Measurements from ENCODE around the gene MARCHF7. TPM values are rescaled to one million over a fixed set of nuclear protein-coding genes. Genes with fewer than 3 reads are reported as not detected.

The MARCHF7 gene
- total RNA-seq, 1 donor from 2014 or later, result 394 TPM

- Mint-ChIP-seq H3K27me3 (ENCODE audit: insufficient read depth, low read depth) (no peaks in the 10 kb centered on the region), H3K27ac (no peak overlapping the region), H3K36me3 (peaks cover 29% of the 10 kb centered on the region), H3K4me1 (no peaks in the 10 kb centered on the region), H3K9me3 (no peaks in the 10 kb centered on the region), H3K4me3 (no peak overlapping the region)
- Histone ChIP-seq H3K4me3 (no peak overlapping the region), H4K20me1 (ENCODE audit: low read depth) (peaks cover 52% of the 10 kb centered on the region), H3K27ac (no peak overlapping the region), H2AFZ (replicated peaks) (no peak overlapping the region), H3K4me1 (no peaks in the 10 kb centered on the region), H3K9me3 (ENCODE audit: low read depth) (no peaks in the 10 kb centered on the region), H3K4me2 (no peak overlapping the region), H3F3A (ENCODE audit: low read depth) (peaks cover 17% of the 10 kb centered on the region), H3K36me3 (peaks cover 31% of the 10 kb centered on the region), H3K9ac (no peak overlapping the region), H3K79me2 (ENCODE audit: low read depth) (peaks cover 47% of the 10 kb centered on the region), H3K27me3 (no peaks in the 10 kb centered on the region)
- no peak for DNase-seq (ENCODE audit: low spot score)
- TF ChIP-seq CTCF (IDR thresholded peaks at IDR 0.05) (no peak), EZH2 (IDR thresholded peaks at IDR 0.05) (no peak), EZH2phosphoT487 (IDR thresholded peaks at IDR 0.05) (no peak)
Measured at GRCh38 chr2:159758239-159758638, 45.9 kb downstream of the MARCHF7 start.

- Mint-ChIP-seq H3K27ac (no peak overlapping the region), H3K4me1 (no peaks in the 10 kb centered on the region), H3K4me3 (no peak overlapping the region), H3K36me3 (peaks cover 30% of the 10 kb centered on the region), H3K27me3 (ENCODE audit: insufficient read depth, low read depth) (no peaks in the 10 kb centered on the region), H3K9me3 (no peaks in the 10 kb centered on the region)
- DNase-seq (ENCODE audit: low spot score), result no peak
- H3K27me3 ChIP-seq, result no peaks in the 10 kb centered on the region
- H3K9ac ChIP-seq, result no peak overlapping the region
- H3F3A ChIP-seq (ENCODE audit: low read depth), result peaks cover 17% of the 10 kb centered on the region
- H3K79me2 ChIP-seq (ENCODE audit: low read depth), result peaks cover 47% of the 10 kb centered on the region
- H3K9me3 ChIP-seq (ENCODE audit: low read depth), result no peaks in the 10 kb centered on the region
- H3K27ac ChIP-seq, result no peak overlapping the region
- peaks cover 31% of the 10 kb centered on the region for H3K36me3 ChIP-seq
- no peak overlapping the region for H3K4me2 ChIP-seq
- H2AFZ ChIP-seq (replicated peaks), result no peak overlapping the region
- TF ChIP-seq CTCF (IDR thresholded peaks at IDR 0.05) (no peak), EZH2 (IDR thresholded peaks at IDR 0.05) (no peak), EZH2phosphoT487 (IDR thresholded peaks at IDR 0.05) (no peak)
- no peaks in the 10 kb centered on the region for H3K4me1 ChIP-seq
- H4K20me1 ChIP-seq (ENCODE audit: low read depth), result peaks cover 50% of the 10 kb centered on the region
- no peak overlapping the region for H3K4me3 ChIP-seq
Measured at GRCh38 chr2:159758686-159759085, 46.4 kb downstream of the MARCHF7 start.

DNA sequence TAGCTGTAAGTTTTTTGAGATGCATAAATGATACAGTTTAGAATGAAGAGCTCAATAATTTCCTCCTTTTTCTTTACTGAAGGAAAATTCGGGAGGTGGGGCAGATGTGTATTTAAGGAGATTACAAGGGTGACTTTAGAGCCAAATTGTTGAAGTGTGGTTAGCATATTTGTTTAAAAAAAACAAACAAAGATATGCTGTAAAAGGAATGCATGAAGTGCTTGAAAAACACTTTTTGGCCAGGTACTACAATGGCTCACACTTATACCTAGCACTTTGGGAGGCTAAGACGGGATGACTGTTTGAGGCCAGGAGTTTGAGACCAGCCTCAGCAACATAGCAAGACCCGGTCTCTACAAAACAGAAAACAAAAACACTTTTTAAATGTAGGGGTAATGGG is 47.3 kb downstream of the MARCHF7 start:
- peaks cover 33% of the 10 kb centered on the region for H3K36me3 Mint-ChIP-seq

GRCh38 chr2:159760326-159760725 is 48.0 kb downstream of the MARCHF7 start:
- no peak overlapping the region for H3K4me3 Mint-ChIP-seq
- H2AFZ ChIP-seq (replicated peaks), result no peak overlapping the region
- TF ChIP-seq EZH2 (IDR thresholded peaks at IDR 0.05) (no peak), EZH2phosphoT487 (IDR thresholded peaks at IDR 0.05) (no peak), CTCF (IDR thresholded peaks at IDR 0.05) (no peak)
- no peak overlapping the region for H3K4me3 ChIP-seq
- no peak overlapping the region for H3K4me2 ChIP-seq
- H3K79me2 ChIP-seq (ENCODE audit: low read depth), result peaks cover 31% of the 10 kb centered on the region
- no peaks in the 10 kb centered on the region for H3K9me3 Mint-ChIP-seq
- peaks cover 13% of the 10 kb centered on the region for H3F3A ChIP-seq (ENCODE audit: low read depth)
- H3K4me1 ChIP-seq, result no peaks in the 10 kb centered on the region
- no peak for DNase-seq (ENCODE audit: low spot score)
- peaks cover 34% of the 10 kb centered on the region for H4K20me1 ChIP-seq (ENCODE audit: low read depth)
- no peaks in the 10 kb centered on the region for H3K27me3 ChIP-seq
- no peaks in the 10 kb centered on the region for H3K4me1 Mint-ChIP-seq
- no peak overlapping the region for H3K27ac Mint-ChIP-seq
- peaks cover 34% of the 10 kb centered on the region for H3K36me3 ChIP-seq
- H3K36me3 Mint-ChIP-seq, result peaks cover 37% of the 10 kb centered on the region
- no peaks in the 10 kb centered on the region for H3K9me3 ChIP-seq (ENCODE audit: low read depth)
- no peak overlapping the region for H3K27ac ChIP-seq
- no peaks in the 10 kb centered on the region for H3K27me3 Mint-ChIP-seq (ENCODE audit: insufficient read depth, low read depth)
- H3K9ac ChIP-seq, result no peak overlapping the region

More for the DNA sequence above, 47.3 kb downstream of the MARCHF7 start:
- H3K4me3 Mint-ChIP-seq, result no peak overlapping the region
- H3K9me3 Mint-ChIP-seq, result no peaks in the 10 kb centered on the region
- H3F3A ChIP-seq (ENCODE audit: low read depth), result peaks cover 10% of the 10 kb centered on the region
- H3K4me3 ChIP-seq, result no peak overlapping the region
- no peak overlapping the region for H3K27ac Mint-ChIP-seq
- no peaks in the 10 kb centered on the region for H3K9me3 ChIP-seq (ENCODE audit: low read depth)
- TF ChIP-seq EZH2phosphoT487 (IDR thresholded peaks at IDR 0.05) (no peak), EZH2 (IDR thresholded peaks at IDR 0.05) (no peak)
- H2AFZ ChIP-seq (replicated peaks), result no peak overlapping the region
- no peaks in the 10 kb centered on the region for H3K4me1 Mint-ChIP-seq
- H3K27me3 ChIP-seq, result no peaks in the 10 kb centered on the region
- no peak overlapping the region for H3K9ac ChIP-seq
- H3K27me3 Mint-ChIP-seq (ENCODE audit: insufficient read depth, low read depth), result no peaks in the 10 kb centered on the region
- H3K79me2 ChIP-seq (ENCODE audit: low read depth), result peaks cover 38% of the 10 kb centered on the region
- no peaks in the 10 kb centered on the region for H3K4me1 ChIP-seq
- H4K20me1 ChIP-seq (ENCODE audit: low read depth), result peaks cover 41% of the 10 kb centered on the region
- H3K4me2 ChIP-seq, result no peak overlapping the region
- no peak overlapping the region for H3K27ac ChIP-seq
- no peak for DNase-seq (ENCODE audit: low spot score)
- peaks cover 33% of the 10 kb centered on the region for H3K36me3 ChIP-seq

All from neural progenitor cell (in vitro differentiated cells).